ENCODE data around the gene BRWD1.
A peak's percentile ranks its signal among the peaks of the same experiment; 100 is the strongest.

The BRWD1 gene

GRCh38 chr21:39326607-39327307 is 13.3 kb upstream of the BRWD1 start:
- no peak for DNase-seq

DNA sequence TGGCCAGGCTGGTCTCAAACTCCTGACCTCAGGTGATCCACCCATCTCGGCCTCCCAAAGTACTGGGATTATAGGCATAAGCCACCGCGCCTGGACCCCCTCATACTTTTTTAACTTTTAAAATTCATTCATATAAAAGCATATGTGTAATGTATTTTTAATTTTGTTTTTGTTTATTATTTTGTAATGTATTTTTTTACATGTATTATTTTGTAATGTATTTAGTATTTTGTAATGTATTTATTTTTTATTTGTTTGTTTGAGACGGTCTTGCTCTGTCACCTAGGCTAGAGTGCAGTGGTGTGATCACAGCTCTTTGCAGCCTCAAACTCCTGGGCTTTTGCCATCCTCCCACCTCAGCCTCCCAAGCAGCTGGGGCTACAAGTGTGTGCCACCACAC is 12.0 kb upstream of the BRWD1 start:
- no peak for DNase-seq

DNA sequence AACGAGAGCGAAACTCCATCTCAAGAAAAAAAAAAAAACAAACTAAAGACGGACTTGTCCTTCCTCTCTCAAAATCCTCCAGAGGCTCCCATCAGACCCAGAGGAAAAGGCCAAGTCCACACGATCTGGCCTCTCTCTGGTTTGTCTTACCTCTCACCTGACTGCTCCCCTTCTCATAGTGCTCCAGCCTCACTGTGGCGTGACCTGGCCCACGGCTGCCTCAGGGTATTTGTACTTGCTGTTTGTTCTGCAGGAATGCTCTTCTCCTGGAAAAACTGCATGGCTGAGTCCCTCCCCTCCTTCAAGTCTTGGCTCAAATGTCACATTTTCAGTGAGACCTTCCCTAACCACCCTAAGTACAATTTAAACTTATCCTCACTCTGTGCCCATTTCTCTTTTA is 8.0 kb upstream of the BRWD1 start:
- DNase-seq = no peak

DNA sequence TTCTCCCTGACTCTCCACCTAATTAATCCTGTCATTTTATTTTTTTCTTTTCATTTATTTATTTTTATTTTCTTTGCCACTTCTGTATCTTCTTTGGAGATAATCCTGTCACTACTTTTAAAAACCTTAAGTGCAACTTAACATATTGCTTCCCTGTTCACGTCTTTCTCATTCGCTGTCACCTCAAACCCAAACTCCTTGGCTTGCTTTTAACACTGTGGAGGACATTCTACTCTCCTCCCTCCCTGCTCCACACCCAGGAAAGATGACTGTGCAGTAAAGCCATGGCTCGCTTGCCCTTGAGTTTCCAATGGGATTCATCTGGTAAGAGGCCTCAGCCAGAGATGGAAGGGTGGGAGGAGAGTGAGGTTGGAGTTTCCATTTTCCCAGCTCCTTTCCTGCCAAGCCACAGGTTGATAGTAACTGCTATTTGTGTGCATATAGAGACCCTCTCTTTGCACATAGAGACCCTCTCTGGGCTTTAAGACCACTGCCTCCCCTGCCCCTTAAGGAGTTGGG is 6.4 kb upstream of the BRWD1 start:
- no peak for DNase-seq

- DNase-seq = no peak
These were observed 5.9 kb upstream of the BRWD1 start for GRCh38 chr21:39319251-39319756.

GRCh38 chr21:39318091-39318959 is 4.9 kb upstream of the BRWD1 start:
- DNase-seq = no peak

DNA sequence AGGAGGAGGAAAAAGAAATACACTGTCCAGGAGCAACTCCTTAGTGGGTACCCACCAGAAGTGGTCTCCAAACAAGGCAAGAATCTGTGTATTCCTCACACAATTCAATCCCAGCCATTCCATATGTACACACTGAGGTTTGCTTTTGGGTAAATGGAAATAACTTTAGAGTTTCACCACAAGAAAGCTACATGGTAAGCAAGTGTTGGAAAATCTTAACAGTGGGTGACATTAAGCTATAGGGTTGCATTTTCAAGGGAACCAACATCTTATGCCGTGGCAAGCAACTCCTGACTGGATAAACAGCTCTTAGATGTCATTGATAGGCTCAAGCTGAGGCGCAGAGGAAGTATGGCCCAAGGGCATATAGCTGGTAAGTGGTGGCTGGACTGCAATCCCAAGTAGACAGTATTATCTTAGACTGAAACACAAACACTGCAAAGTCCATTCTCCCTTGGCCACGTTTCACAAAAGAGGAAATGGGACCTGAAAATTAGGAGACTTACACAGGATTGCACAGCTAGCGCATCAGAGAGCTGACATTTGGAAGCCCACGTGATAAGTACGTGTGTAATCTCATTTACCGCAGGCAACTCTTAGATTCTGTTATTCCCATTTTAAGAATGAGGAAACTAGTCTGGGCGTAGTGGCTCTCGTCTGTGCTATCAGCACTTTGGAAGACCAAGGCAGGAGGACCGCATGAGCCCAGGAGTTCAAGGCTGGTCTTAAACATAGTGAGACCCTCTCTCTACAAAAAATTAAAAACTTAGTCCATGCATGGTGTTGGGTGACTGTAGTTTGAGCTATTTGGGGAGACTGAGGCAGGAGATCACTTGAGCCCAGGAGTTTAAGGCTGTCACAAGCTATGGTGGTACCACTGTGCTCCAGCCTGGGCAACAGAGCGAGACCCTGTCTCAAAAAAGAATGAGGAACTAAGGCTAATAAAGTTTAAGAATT is 4.0 kb upstream of the BRWD1 start:
- no peak for DNase-seq

DNA sequence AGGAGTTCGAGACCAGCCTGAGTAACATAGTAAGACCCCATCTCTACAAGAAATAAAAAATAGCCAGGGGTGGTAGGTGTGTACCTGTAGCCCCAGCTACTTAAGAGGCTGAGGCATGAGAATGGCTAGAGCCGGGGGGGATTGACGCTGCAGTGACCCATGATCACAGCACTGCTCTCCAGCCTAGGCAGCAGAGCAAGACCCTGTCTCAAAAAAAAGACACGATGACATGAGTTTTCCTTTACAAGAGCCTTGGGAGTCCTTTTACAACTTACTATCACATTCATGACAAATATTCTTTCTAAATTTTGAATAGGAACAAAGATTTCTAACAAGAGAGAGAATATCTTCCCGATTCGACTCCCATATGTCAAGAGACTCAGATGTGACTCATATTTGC is 3.3 kb upstream of the BRWD1 start:
- DNase-seq = no peak

- no peak for DNase-seq
These were observed 2.4 kb upstream of the BRWD1 start for GRCh38 chr21:39315603-39316445.

DNA sequence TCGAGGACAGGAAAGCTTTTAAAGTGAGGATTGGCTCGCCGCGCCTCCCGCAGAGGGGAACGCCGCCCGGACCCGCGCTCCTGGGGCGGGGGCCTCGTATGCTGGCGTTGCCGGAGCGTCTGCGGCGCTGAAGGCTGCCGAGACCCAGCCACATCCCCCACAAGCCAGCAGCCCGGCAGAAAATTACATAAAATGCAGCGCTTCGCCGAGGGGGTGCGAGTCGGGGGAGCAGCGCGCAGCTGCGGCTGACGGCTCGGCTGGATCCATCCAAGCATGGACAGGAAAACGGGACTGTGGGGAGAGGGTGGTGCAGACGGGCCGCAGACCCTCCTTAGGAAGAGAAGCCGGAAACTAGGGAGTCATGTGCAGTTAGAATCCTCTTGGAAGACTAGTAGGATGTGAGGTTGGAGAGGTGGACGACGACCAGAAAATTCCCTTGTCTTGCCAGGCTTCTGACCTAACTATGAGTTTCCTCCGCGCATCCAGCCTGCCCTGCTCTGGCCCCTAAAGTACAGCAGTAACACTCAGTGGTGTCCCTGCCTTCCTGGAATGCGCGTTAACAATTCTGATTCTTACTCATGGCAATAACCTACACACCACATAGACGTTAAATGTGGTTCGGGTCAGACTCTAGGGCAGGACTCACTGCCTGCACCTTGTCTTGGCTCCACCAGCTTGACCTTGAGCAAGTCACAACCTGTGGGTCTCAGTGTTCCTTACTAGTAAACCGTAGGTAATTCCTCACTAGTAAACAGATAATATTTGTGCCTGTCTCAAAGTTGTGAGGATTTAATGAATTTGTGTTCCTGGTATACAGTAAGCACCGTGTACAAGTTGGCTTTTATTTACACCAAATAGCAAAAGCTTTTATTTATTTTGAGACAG is 953 bp upstream of the BRWD1 start:
- DNase-seq = peak; percentile 51

DNA sequence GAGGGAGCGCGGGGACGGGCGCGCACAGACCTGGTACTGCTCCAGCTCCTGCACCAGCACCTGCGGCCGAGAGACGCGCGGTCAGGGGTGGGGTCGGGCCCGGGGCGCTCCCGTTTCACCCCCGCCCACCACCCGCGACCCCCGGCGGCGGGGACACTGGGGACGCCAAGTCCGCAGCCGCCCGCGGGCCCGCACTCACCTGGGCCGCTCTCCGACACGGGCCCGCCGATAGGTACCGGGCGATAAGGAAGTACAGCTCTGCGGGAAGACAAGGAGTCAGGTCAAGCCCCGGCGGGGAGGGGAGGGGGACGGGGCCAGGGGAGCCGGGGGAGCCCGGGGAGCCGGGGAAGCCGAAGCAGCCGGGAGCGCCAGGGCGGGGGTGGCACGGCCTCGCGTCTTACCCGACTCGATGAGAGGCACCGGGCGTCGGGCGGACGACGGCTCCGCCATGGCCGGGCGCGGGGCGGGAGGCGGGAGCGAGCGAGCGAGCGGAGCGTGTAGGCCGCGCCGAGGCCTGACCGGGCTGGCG is 326 bp downstream of the BRWD1 start:
- no peak for DNase-seq

- peak; percentile 97 for DNase-seq
These were observed 1.1 kb downstream of the BRWD1 start for GRCh38 chr21:39312112-39313041.

DNA sequence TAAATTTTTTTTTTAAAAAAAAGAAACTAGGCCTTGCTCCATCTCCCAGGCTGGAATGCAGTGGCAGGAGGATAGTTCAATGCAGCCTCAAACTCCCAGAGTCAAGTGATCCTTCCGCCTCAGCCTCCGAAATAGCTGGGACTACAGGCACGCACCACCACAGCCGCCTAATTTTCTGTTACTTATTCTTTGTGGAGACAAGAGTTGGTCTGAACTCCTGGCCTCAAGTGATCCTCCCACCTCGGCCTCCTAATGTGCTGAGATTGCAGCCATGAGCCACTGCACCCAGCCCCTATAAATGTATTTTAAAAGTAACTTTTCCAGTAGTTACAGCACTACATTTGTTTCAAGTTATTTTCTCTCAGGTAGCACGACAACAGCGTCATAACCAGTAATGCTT is 2.3 kb downstream of the BRWD1 start:
- no peak for DNase-seq

GRCh38 chr21:39307466-39307865 is 6.0 kb downstream of the BRWD1 start:
- DNase-seq = no peak

- DNase-seq = no peak
These were observed 12.8 kb downstream of the BRWD1 start for GRCh38 chr21:39300587-39300986.

DNA sequence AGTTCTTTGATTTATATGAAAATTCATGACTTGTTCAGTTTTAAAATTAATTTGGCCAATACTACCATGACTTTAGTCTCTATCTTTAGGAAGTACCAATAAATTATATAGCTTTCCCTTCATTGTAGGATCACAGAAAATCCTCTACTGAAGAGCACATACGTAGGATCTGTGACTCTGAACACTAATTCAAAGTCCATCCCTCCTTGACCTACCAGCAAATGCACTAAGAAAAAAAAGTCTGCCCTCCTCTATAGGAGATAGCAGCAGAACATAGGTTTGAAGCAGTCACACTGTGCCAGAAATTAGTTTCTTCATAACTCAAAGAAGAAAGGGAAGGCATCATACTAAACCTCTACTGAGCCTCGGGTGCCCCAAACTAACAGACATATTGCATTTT is 16.5 kb downstream of the BRWD1 start:
- no peak for DNase-seq

- no peak for DNase-seq
These were observed 24.4 kb downstream of the BRWD1 start for GRCh38 chr21:39288987-39289386.

DNA sequence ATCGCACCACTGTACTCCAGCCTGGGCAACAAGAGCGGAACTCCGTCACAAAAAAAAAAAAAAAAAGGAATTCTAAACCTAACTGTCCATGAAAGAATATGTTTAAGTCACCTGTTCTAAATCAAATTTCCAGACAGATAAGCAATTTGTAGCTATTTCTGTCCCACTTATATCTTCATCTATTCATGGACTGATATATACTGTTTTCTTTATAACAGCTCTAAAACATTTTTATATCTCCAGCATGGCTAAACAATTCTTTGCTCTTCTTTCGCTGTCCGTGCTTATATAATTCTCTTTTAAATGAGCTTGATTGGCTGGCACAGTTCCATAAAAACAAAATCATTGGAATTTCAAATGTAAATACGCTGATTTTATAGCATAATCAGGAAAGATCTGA is 30.5 kb downstream of the BRWD1 start:
- DNase-seq = no peak

- no peak for DNase-seq
These were observed 31.6 kb downstream of the BRWD1 start for GRCh38 chr21:39281853-39282252.
